Cardiac muscle cell (in vitro differentiated cells and primary cell): Measurements from ENCODE around the gene PFKFB2. TPM values are rescaled to one million over a fixed set of nuclear protein-coding genes. Genes with fewer than 3 reads are reported as not detected.

Experiments
- DNase-seq, 2 donors: peaks; one replicate each; pipeline versions ENCODE4 v3.0.0 to v3.0.0-alpha.2; 2010 to 2017; ENCODE audit warnings: low read depth in 1 of 2, low spot score in 1 of 2
- H3K27ac ChIP-seq: fragments of 200-600 bp; sonication (generic); 2 replicates; pipeline ENCODE4 v1.5.1; 2016
- H3K27me3 ChIP-seq: fragments of 200-600 bp; sonication (generic); 2 replicates; pipeline ENCODE4 v1.6.0; 2016; ENCODE audit warnings: control low read depth
- H3K36me3 ChIP-seq: fragments of 200-600 bp; sonication (generic); 2 replicates; pipeline ENCODE4 v1.5.1; 2016; ENCODE audit warnings: control low read depth
- H3K4me1 ChIP-seq: fragments of 200-600 bp; sonication (generic); 2 replicates; pipeline ENCODE4 v1.8.1; 2017; ENCODE audit warnings: low read depth, mild to moderate bottlenecking, mixed run types
- H3K4me3 ChIP-seq: fragments of 200-600 bp; sonication (generic); 2 replicates; pipeline ENCODE4 v1.5.1; 2016; ENCODE audit warnings: mild to moderate bottlenecking
- H3K9me3 ChIP-seq: fragments of 200-600 bp; sonication (generic); 2 replicates; pipeline ENCODE4 v1.5.1; 2017; ENCODE audit warnings: low read depth, mild to moderate bottlenecking, control low read depth
- CTCF ChIP-seq: IDR thresholded peaks from 2 replicates; pipeline ENCODE4 v1.5.1; 2012; ENCODE audit warnings: low read depth, mild to moderate bottlenecking, low read length
- polyA plus RNA-seq: library from polyadenylated mRNA; unstranded; fragments of >200 nt; fragmentation: Nextera tagmentation; extraction: Ambion mirVana; gene quantifications from 2 replicates; pipeline ENCODE4 v1.2.1, GENCODE V29; 2016
- total RNA-seq: library from RNA; depleted of rRNA; stranded (reverse); fragments of >200 nt; gene quantifications from 2 replicates; pipeline ENCODE4 v1.2.3, GENCODE V29; 2016

The PFKFB2 gene
- total and polyA plus RNA-seq, 2 experiments from 2014 or later, result 3.6 to 6.0 TPM

- Histone ChIP-seq H3K4me3 (no peak overlapping the region), H3K36me3 (no peaks in the 10 kb centered on the region), H3K27me3 (no peaks in the 10 kb centered on the region), H3K9me3 (no peaks in the 10 kb centered on the region), H3K27ac (no peak overlapping the region), H3K4me1 (peaks cover 43% of the 10 kb centered on the region)
- no peak for TF ChIP-seq CTCF
- DNase-seq, result no peak
Observed at GRCh38 chr1:207028884-207029650, 24.0 kb upstream of the PFKFB2 start.

- peaks cover 34% of the 10 kb centered on the region for H3K4me1 ChIP-seq
- H3K27ac ChIP-seq, result no peak overlapping the region
- H3K4me3 ChIP-seq, result no peak overlapping the region
- no peaks in the 10 kb centered on the region for H3K9me3 ChIP-seq
- TF ChIP-seq CTCF, result no peak
- no peaks in the 10 kb centered on the region for H3K27me3 ChIP-seq
- DNase-seq, result no peak
- H3K36me3 ChIP-seq, result no peaks in the 10 kb centered on the region
Observed at GRCh38 chr1:207029701-207030521, 23.2 kb upstream of the PFKFB2 start.

- no peak for TF ChIP-seq CTCF
- H3K36me3 ChIP-seq, result no peaks in the 10 kb centered on the region
- H3K27ac ChIP-seq, result no peak overlapping the region
- no peaks in the 10 kb centered on the region for H3K9me3 ChIP-seq
- H3K4me1 ChIP-seq, result peaks cover 28% of the 10 kb centered on the region
- no peak overlapping the region for H3K4me3 ChIP-seq
- H3K27me3 ChIP-seq, result no peaks in the 10 kb centered on the region
- DNase-seq, result no peak
Observed at GRCh38 chr1:207030522-207031009, 22.5 kb upstream of the PFKFB2 start.

GRCh38 chr1:207031016-207031415 is 22.1 kb upstream of the PFKFB2 start:
- no peak for TF ChIP-seq CTCF
- DNase-seq, result no peak
- H3K36me3 ChIP-seq, result no peaks in the 10 kb centered on the region
- no peak overlapping the region for H3K4me3 ChIP-seq
- no peaks in the 10 kb centered on the region for H3K9me3 ChIP-seq
- H3K27ac ChIP-seq, result no peak overlapping the region
- H3K4me1 ChIP-seq, result peaks cover 23% of the 10 kb centered on the region
- H3K27me3 ChIP-seq, result no peaks in the 10 kb centered on the region

GRCh38 chr1:207031632-207032264 is 21.3 kb upstream of the PFKFB2 start:
- DNase-seq, result no peak
- Histone ChIP-seq H3K9me3 (no peaks in the 10 kb centered on the region), H3K4me1 (peaks cover 18% of the 10 kb centered on the region), H3K4me3 (no peak overlapping the region), H3K36me3 (no peaks in the 10 kb centered on the region), H3K27ac (no peak overlapping the region), H3K27me3 (peaks cover 5% of the 10 kb centered on the region)
- no peak for TF ChIP-seq CTCF
